Dendritic cell treated with granulocyte-macrophage colony-stimulating factor and Interleukin-4, amounts not matched to agents 40 ng/mL and 50 ng/mL, for 4 days (primary cell): Measurements from ENCODE around the gene RIT1.

ENCODE experiments used
- H3K27ac Mint-ChIP-seq: one replicate; pipeline ENCODE4 v1.8.0; 2022; ENCODE audit warnings: mild to moderate bottlenecking, mixed read lengths
- H3K27me3 Mint-ChIP-seq: one replicate; pipeline ENCODE4 v1.8.0; 2022; ENCODE audit warnings: mild to moderate bottlenecking, mixed read lengths
- H3K36me3 Mint-ChIP-seq: one replicate; pipeline ENCODE4 v1.8.0; 2022; ENCODE audit warnings: low read depth, mixed read lengths
- H3K4me1 Mint-ChIP-seq: one replicate; pipeline ENCODE4 v1.8.0; 2022; ENCODE audit warnings: low read depth, mixed read lengths
- H3K4me3 Mint-ChIP-seq: one replicate; pipeline ENCODE4 v1.8.0; 2022; ENCODE audit warnings: mild to moderate bottlenecking, moderate library complexity, mixed read lengths
- H3K9me3 Mint-ChIP-seq: one replicate; pipeline ENCODE4 v1.8.0; 2022; ENCODE audit warnings: mixed read lengths
- intact Hi-C: fragments of 100-400 bp; cut with micrococcal nuclease; formaldehyde crosslinking; loops from one replicate; pipeline ENCODE4 v1.15.0; 2022

The RIT1 gene

DNA sequence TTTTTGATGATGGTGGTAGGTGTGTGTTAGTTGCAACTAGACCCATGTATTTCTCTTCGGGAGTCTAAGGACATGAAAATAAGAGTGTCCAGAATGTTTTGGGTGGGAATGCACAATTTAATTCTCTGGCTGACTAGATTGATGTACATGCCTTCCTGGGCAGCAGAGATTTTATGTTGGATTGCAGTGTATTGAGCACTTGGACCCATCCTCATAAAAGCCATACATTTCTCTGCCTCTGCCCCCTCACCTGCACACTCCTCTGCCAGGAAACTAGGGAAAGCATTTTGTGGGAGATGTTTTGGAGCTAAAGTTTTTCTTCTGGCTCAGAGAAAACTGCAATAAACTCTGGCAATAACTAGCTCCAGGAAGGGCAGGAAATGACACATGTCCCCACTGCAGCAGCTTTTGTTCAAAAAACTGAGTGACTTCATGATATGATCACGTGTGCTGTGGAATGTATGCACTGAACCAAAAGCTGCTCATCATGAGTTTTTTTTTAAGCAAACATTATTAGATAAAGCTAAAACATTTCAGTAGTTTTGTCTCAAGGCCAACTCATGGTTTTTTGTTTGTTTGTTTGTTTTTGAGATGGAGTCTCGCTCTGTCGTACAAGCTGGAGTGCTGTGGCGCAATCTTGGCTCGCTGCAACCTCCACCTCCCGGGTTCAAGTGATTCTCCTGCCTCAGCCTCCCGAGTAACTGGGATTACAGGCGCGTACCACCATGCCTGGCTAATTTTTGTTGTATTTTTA lies 17.6 kb downstream of the RIT1 start:
- H3K27ac Mint-ChIP-seq, result peak overlapping the region; percentile 40
- intact Hi-C loops, result no loop called here

DNA sequence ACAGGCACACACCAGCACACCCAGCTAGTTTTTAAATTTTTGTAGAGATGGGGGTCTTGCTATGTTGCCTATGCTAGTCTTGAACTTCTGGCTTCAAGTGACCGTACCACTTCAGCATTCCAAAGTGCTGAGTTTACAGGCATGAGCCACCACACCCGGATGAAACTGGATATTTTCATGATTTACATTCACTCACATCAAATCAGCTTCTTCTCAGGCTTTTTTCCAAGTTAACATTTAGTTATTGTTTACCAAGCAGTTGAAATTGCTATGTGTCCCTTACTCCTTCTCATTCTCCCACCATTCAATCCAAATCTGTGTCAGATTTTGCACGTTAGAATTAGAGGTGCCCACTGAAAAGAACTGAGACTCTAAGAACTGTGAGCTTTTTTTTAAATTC lies 18.4 kb downstream of the RIT1 start:
- Mint-ChIP-seq H3K4me3 (no peak overlapping the region), H3K36me3 (peaks cover 26% of the 10 kb centered on the region), H3K27me3 (no peaks in the 10 kb centered on the region), H3K9me3 (no peaks in the 10 kb centered on the region), H3K27ac (peak overlapping the region; percentile 40), H3K4me1 (peaks cover 11% of the 10 kb centered on the region)
- intact Hi-C loops, result no loop called here

More for the DNA sequence above, 17.6 kb downstream of the RIT1 start:
- peaks cover 11% of the 10 kb centered on the region for H3K4me1 Mint-ChIP-seq
- H3K27me3 Mint-ChIP-seq, result no peaks in the 10 kb centered on the region
- H3K4me3 Mint-ChIP-seq, result peak overlapping the region; percentile 9
- H3K9me3 Mint-ChIP-seq, result no peaks in the 10 kb centered on the region
- H3K36me3 Mint-ChIP-seq, result peaks cover 31% of the 10 kb centered on the region

GRCh38 chr1:155890251-155890650 lies 20.9 kb downstream of the RIT1 start:
- intact Hi-C loops, result no loop called here
- Mint-ChIP-seq H3K27me3 (no peaks in the 10 kb centered on the region), H3K9me3 (no peaks in the 10 kb centered on the region), H3K4me3 (no peak overlapping the region), H3K27ac (no peak overlapping the region), H3K36me3 (peaks cover under 1% of the 10 kb centered on the region), H3K4me1 (peaks cover 11% of the 10 kb centered on the region)

GRCh38 chr1:155889566-155889965 lies 21.6 kb downstream of the RIT1 start:
- peaks cover 11% of the 10 kb centered on the region for H3K4me1 Mint-ChIP-seq
- no peaks in the 10 kb centered on the region for H3K9me3 Mint-ChIP-seq
- no peak overlapping the region for H3K27ac Mint-ChIP-seq
- no peaks in the 10 kb centered on the region for H3K27me3 Mint-ChIP-seq
- no peak overlapping the region for H3K4me3 Mint-ChIP-seq
- intact Hi-C loops, result no loop called here
- H3K36me3 Mint-ChIP-seq, result no peaks in the 10 kb centered on the region

DNA sequence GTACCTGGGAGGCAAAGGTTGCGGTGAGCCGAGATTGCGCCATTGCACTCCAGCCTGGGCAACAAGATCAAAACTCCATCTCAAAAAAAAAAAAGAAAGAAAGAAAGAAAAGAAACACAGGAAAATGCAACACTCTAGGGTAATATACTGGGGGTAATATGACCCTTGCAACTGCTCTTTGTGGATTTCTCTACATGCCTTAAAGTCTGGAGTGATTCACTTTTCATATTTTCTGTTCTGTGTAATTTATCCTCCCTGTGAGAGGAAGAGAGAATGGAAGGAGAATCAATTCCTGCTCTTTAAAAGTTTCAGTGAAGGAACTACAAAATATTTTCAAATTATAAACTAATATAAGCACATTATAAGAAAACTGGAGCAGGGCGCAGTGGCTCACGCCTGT lies 22.7 kb downstream of the RIT1 start:
- Mint-ChIP-seq H3K9me3 (no peaks in the 10 kb centered on the region), H3K27ac (no peak overlapping the region), H3K4me3 (no peak overlapping the region), H3K4me1 (peaks cover 6% of the 10 kb centered on the region), H3K36me3 (no peaks in the 10 kb centered on the region), H3K27me3 (no peaks in the 10 kb centered on the region)
- intact Hi-C loops, result no loop called here

GRCh38 chr1:155884982-155885381 lies 26.2 kb downstream of the RIT1 start:
- intact Hi-C loops, result no loop called here
- Mint-ChIP-seq H3K36me3 (peaks cover 14% of the 10 kb centered on the region), H3K27me3 (no peaks in the 10 kb centered on the region), H3K4me1 (no peaks in the 10 kb centered on the region), H3K4me3 (no peak overlapping the region), H3K9me3 (no peaks in the 10 kb centered on the region), H3K27ac (no peak overlapping the region)

- intact Hi-C loops, result no loop called here
- Mint-ChIP-seq H3K27ac (no peak overlapping the region), H3K36me3 (peaks cover 14% of the 10 kb centered on the region), H3K9me3 (no peaks in the 10 kb centered on the region), H3K27me3 (no peaks in the 10 kb centered on the region), H3K4me3 (no peak overlapping the region), H3K4me1 (no peaks in the 10 kb centered on the region)
Measured at GRCh38 chr1:155884031-155884960, 26.9 kb downstream of the RIT1 start.

DNA sequence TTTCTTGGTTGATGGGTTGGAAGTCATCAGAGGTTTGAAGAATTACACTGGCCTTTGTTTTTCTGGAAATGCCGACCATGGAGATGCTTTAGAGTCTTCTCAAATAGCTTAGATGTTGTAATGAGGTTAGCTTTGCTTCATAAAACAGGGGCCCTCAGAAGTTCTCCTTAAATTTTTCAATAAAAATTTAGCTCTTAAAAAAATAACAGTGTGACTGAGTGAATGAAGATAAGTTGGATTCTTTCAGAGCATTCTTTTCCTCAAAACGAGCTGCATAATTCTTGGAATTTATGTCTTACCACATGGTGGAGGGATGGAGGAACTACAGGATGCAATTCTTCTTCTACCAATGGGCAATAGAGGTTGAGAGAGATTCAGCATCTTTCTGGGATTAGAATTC lies 28.4 kb downstream of the RIT1 start:
- Mint-ChIP-seq H3K36me3 (peaks cover 14% of the 10 kb centered on the region), H3K27ac (no peak overlapping the region), H3K27me3 (no peaks in the 10 kb centered on the region), H3K4me1 (no peaks in the 10 kb centered on the region), H3K9me3 (no peaks in the 10 kb centered on the region), H3K4me3 (no peak overlapping the region)
- intact Hi-C loops, result no loop called here

DNA sequence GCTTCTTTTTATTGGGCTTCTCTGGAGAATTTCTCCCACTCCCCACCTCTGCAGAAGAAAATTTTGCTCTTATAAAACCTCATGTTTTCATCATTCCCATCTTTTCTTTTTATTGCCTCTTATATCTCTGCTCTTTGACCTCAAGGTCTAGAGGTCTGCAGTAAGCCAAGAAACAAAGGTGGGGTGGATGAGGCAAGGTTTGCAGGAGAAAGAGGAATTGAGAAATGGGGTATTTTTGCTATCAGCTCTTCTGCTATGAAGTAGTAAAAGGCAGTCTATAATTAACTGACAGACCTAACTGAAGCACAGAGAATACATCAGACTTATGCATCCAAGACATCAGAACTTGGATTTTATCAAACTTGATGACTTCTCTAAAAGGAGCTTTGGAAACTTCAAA lies 28.9 kb downstream of the RIT1 start:
- Mint-ChIP-seq H3K27me3 (no peaks in the 10 kb centered on the region), H3K4me3 (no peak overlapping the region), H3K36me3 (peaks cover 14% of the 10 kb centered on the region), H3K27ac (no peak overlapping the region), H3K9me3 (no peaks in the 10 kb centered on the region), H3K4me1 (no peaks in the 10 kb centered on the region)
- intact Hi-C loops, result no loop called here

DNA sequence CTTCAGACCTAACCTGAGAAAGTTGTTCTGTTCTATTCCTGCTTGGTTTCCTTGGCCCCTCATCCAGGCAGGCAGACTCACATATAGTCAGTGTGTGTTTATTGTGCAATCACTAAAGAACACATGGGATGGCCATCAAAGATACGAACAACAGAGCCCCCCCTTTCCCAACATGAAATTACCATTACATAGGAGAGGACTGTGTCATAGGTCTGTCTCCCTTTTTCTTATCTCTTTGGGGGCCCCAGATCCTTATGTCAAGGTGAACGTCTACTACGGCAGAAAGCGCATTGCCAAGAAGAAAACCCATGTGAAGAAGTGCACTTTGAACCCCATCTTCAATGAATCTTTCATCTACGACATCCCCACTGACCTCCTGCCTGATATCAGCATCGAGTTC lies 30.2 kb downstream of the RIT1 start:
- no peaks in the 10 kb centered on the region for H3K9me3 Mint-ChIP-seq
- H3K27me3 Mint-ChIP-seq, result no peaks in the 10 kb centered on the region
- peaks cover 14% of the 10 kb centered on the region for H3K36me3 Mint-ChIP-seq
- no peak overlapping the region for H3K4me3 Mint-ChIP-seq
- H3K27ac Mint-ChIP-seq, result no peak overlapping the region
- intact Hi-C loops, result no loop called here
- H3K4me1 Mint-ChIP-seq, result no peaks in the 10 kb centered on the region

- Mint-ChIP-seq H3K9me3 (no peaks in the 10 kb centered on the region), H3K4me3 (no peak overlapping the region), H3K27me3 (no peaks in the 10 kb centered on the region), H3K4me1 (no peaks in the 10 kb centered on the region), H3K36me3 (peaks cover 14% of the 10 kb centered on the region), H3K27ac (no peak overlapping the region)
- intact Hi-C loops, result no loop called here
Measured at GRCh38 chr1:155880251-155880650, 30.9 kb downstream of the RIT1 start.

- Mint-ChIP-seq H3K27ac (peak overlapping the region; percentile 5), H3K9me3 (no peaks in the 10 kb centered on the region), H3K4me1 (no peaks in the 10 kb centered on the region), H3K4me3 (no peak overlapping the region), H3K27me3 (no peaks in the 10 kb centered on the region), H3K36me3 (peaks cover 14% of the 10 kb centered on the region)
- intact Hi-C loops, result no loop called here
Measured at GRCh38 chr1:155877945-155878344, 33.2 kb downstream of the RIT1 start.

DNA sequence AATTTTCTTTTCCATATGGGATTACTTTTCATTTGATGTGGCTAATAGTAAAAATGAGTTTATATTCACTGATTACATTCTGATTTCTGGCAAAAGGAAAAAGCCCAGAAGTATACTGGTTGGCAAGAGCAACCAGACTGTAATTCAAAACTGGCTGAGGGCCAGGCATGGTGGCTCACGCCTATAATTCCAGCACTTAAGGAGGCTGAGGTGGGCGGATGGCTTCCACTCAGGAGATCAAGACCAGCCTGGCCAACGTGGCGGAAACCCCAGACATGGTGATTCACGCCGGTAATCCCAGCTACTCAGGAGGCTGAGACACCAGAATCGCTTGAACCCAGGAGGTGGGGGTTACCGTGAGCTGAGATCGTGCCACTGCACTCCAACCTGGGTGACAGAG lies 37.3 kb downstream of the RIT1 start:
- Mint-ChIP-seq H3K27ac (no peak overlapping the region), H3K4me3 (no peak overlapping the region), H3K9me3 (no peaks in the 10 kb centered on the region), H3K36me3 (no peaks in the 10 kb centered on the region), H3K4me1 (no peaks in the 10 kb centered on the region), H3K27me3 (no peaks in the 10 kb centered on the region)
- intact Hi-C loops, result no loop called here

- intact Hi-C loops, result no loop called here
- Mint-ChIP-seq H3K27ac (no peak overlapping the region), H3K36me3 (no peaks in the 10 kb centered on the region), H3K4me3 (no peak overlapping the region), H3K27me3 (no peaks in the 10 kb centered on the region), H3K9me3 (no peaks in the 10 kb centered on the region), H3K4me1 (no peaks in the 10 kb centered on the region)
Measured at GRCh38 chr1:155872527-155872926, 38.6 kb downstream of the RIT1 start.
